Measurements from ENCODE around the gene TUBGCP6.

TUBGCP6 gene

GRCh38 chr22:50216055-50216683 lies 28.7 kb downstream of the TUBGCP6 start:
- H3K4me3 ChIP-seq (ENCODE audit: low read length) = no peak overlapping the region
- H3K27ac ChIP-seq (ENCODE audit: low read depth, low read length) = no peak overlapping the region
- H3K27me3 ChIP-seq (ENCODE audit: control insufficient read depth, low read length) = no peaks in the 10 kb centered on the region
- peaks cover 3% of the 10 kb centered on the region; the same call in 1 of the 2 replicates for H4K20me1 ChIP-seq (ENCODE audit: control insufficient read depth, insufficient read depth, low read depth, low read length)
- H3F3A ChIP-seq (ENCODE audit: control insufficient read depth, insufficient read depth) = no peaks in the 10 kb centered on the region
- peaks cover 47% of the 10 kb centered on the region for H3K79me2 ChIP-seq (ENCODE audit: control insufficient read depth, low read length)
- TF ChIP-seq CTCF (IDR thresholded peaks at IDR 0.05; ENCODE audit: low read depth, low read length, poor library complexity, severe bottlenecking) (no peak), EZH2phosphoT487 (IDR thresholded peaks at IDR 0.05; ENCODE audit: borderline replicate concordance, low read length) (no peak)
- no peaks in the 10 kb centered on the region for H3K9me3 ChIP-seq (ENCODE audit: control insufficient read depth, insufficient read depth, low read length)
- no peaks in the 10 kb centered on the region for H3K4me1 ChIP-seq (ENCODE audit: control insufficient read depth, low read length)
- H3K9me2 ChIP-seq (replicated peaks; ENCODE audit: control insufficient read depth, low read length) = no peaks in the 10 kb centered on the region
- H3K36me3 ChIP-seq (ENCODE audit: control insufficient read depth, low read length) = peaks cover 90% of the 10 kb centered on the region
- no peak overlapping the region for H3K4me2 ChIP-seq (ENCODE audit: low read length)

- H3K9me3 ChIP-seq (ENCODE audit: control insufficient read depth, insufficient read depth, low read length) = no peaks in the 10 kb centered on the region
- peaks cover 4% of the 10 kb centered on the region; the same call in 1 of the 2 replicates for H4K20me1 ChIP-seq (ENCODE audit: control insufficient read depth, insufficient read depth, low read depth, low read length)
- peaks cover 90% of the 10 kb centered on the region for H3K36me3 ChIP-seq (ENCODE audit: control insufficient read depth, low read length)
- H3F3A ChIP-seq (ENCODE audit: control insufficient read depth, insufficient read depth) = no peaks in the 10 kb centered on the region
- no peaks in the 10 kb centered on the region for H3K27me3 ChIP-seq (ENCODE audit: control insufficient read depth, low read length)
- no peak overlapping the region for H3K4me3 ChIP-seq (ENCODE audit: low read length)
- no peak overlapping the region for H3K27ac ChIP-seq (ENCODE audit: low read depth, low read length)
- TF ChIP-seq CTCF (IDR thresholded peaks at IDR 0.05; ENCODE audit: low read depth, low read length, poor library complexity, severe bottlenecking) (no peak), EZH2phosphoT487 (IDR thresholded peaks at IDR 0.05; ENCODE audit: borderline replicate concordance, low read length) (no peak)
- no peaks in the 10 kb centered on the region for H3K9me2 ChIP-seq (replicated peaks; ENCODE audit: control insufficient read depth, low read length)
- no peaks in the 10 kb centered on the region for H3K4me1 ChIP-seq (ENCODE audit: control insufficient read depth, low read length)
- peaks cover 54% of the 10 kb centered on the region for H3K79me2 ChIP-seq (ENCODE audit: control insufficient read depth, low read length)
- no peak overlapping the region for H3K4me2 ChIP-seq (ENCODE audit: low read length)
These were observed 29.3 kb downstream of the TUBGCP6 start for GRCh38 chr22:50215297-50216054.

GRCh38 chr22:50213263-50213662 lies 31.6 kb downstream of the TUBGCP6 start:
- TF ChIP-seq CTCF (IDR thresholded peaks at IDR 0.05; ENCODE audit: low read depth, low read length, poor library complexity, severe bottlenecking) = no peak
- no peak for TF ChIP-seq EZH2phosphoT487 (IDR thresholded peaks at IDR 0.05; ENCODE audit: borderline replicate concordance, low read length)
- H3K9me2 ChIP-seq (replicated peaks; ENCODE audit: control insufficient read depth, low read length) = no peaks in the 10 kb centered on the region
- H3K27me3 ChIP-seq (ENCODE audit: control insufficient read depth, low read length) = no peaks in the 10 kb centered on the region
- H3K4me1 ChIP-seq (ENCODE audit: control insufficient read depth, low read length) = peaks cover 8% of the 10 kb centered on the region; the same call in 1 of the 2 replicates
- H3K9me3 ChIP-seq (ENCODE audit: control insufficient read depth, insufficient read depth, low read length) = no peaks in the 10 kb centered on the region
- H3K4me3 ChIP-seq (ENCODE audit: low read length) = no peak overlapping the region
- peaks cover 68% of the 10 kb centered on the region for H3K79me2 ChIP-seq (ENCODE audit: control insufficient read depth, low read length)
- no peak overlapping the region for H3K4me2 ChIP-seq (ENCODE audit: low read length)
- peaks cover 90% of the 10 kb centered on the region for H3K36me3 ChIP-seq (ENCODE audit: control insufficient read depth, low read length)
- H4K20me1 ChIP-seq (ENCODE audit: control insufficient read depth, insufficient read depth, low read depth, low read length) = peaks cover 10% of the 10 kb centered on the region; the same call in 1 of the 2 replicates
- H3F3A ChIP-seq (ENCODE audit: control insufficient read depth, insufficient read depth) = no peaks in the 10 kb centered on the region
- no peak overlapping the region for H3K27ac ChIP-seq (ENCODE audit: low read depth, low read length)
